T47D (cell line): ENCODE data around the gene PDLIM1.

ENCODE experiments used
- DNase-seq, 2 experiments: peaks; one replicate each; pipeline versions ENCODE4 v3.0.0 to v3.0.0-alpha.2; 2011 to 2012; ENCODE audit warnings: low read depth in 1 of 2, low spot score in 1 of 2
- JUND ChIP-seq: IDR thresholded peaks from 2 replicates; pipeline ENCODE4 v1.6.1; 2012; ENCODE audit warnings: low read depth
- in situ Hi-C: cut with HindIII; loops from 2 replicates; pipeline ENCODE4 v1.10.0; 2016; ENCODE audit warnings: low sequenced_read_pairs, low pct_unique_long_range_greater_than_20kb

PDLIM1 gene

GRCh38 chr10:95278061-95278988, 12.5 kb downstream of the PDLIM1 start:
- no peak for DNase-seq
- no peak for TF ChIP-seq JUND
- in situ Hi-C loops: no loop called here

GRCh38 chr10:95277614-95278013, 13.2 kb downstream of the PDLIM1 start:
- DNase-seq: no peak
- in situ Hi-C loops: no loop called here

GRCh38 chr10:95277201-95277570, 13.6 kb downstream of the PDLIM1 start:
- no peak for TF ChIP-seq JUND
- in situ Hi-C loops: no loop called here
- DNase-seq: no peak

More at GRCh38 chr10:95277614-95278013, 13.2 kb downstream of the PDLIM1 start:
- no peak for TF ChIP-seq JUND

GRCh38 chr10:95276367-95277200, 14.2 kb downstream of the PDLIM1 start:
- DNase-seq: no peak
- no peak for TF ChIP-seq JUND
- in situ Hi-C loops: no loop called here

- in situ Hi-C loops: no loop called here
- no peak for TF ChIP-seq JUND
- no peak for DNase-seq
These were observed 15.0 kb downstream of the PDLIM1 start for GRCh38 chr10:95275726-95276366.

GRCh38 chr10:95273393-95274312, 17.1 kb downstream of the PDLIM1 start:
- DNase-seq: peak in 1 of 2 experiments; percentile 28
- TF ChIP-seq JUND: no peak
- in situ Hi-C loops: no loop called here

GRCh38 chr10:95268438-95268837, 22.4 kb downstream of the PDLIM1 start:
- in situ Hi-C loops: no loop called here
- no peak for DNase-seq
- no peak for TF ChIP-seq JUND

- in situ Hi-C loops: no loop called here
- no peak for DNase-seq
- TF ChIP-seq JUND: no peak
These were observed 23.6 kb downstream of the PDLIM1 start for GRCh38 chr10:95267251-95267650.

GRCh38 chr10:95266674-95267095, 24.1 kb downstream of the PDLIM1 start:
- TF ChIP-seq JUND: peak; percentile 70; the same call in 1 of the 2 replicates
- DNase-seq: peak in 1 of 2 experiments; percentile 79
- in situ Hi-C loops: no loop called here

GRCh38 chr10:95265572-95265971, 25.2 kb downstream of the PDLIM1 start:
- DNase-seq: no peak
- in situ Hi-C loops: no loop called here
- TF ChIP-seq JUND: no peak

GRCh38 chr10:95264227-95265051, 26.4 kb downstream of the PDLIM1 start:
- no peak for TF ChIP-seq JUND
- peak in 1 of 2 experiments; percentile 17 for DNase-seq
- in situ Hi-C loops: no loop called here
